Measurements from ENCODE around the gene TMEM52B. TPM values are rescaled to one million over a fixed set of nuclear protein-coding genes. Genes with fewer than 3 reads are reported as not detected.

Gene TMEM52B
- total RNA-seq, 1 donor, result not detected

- TF ChIP-seq, protein P1, sequence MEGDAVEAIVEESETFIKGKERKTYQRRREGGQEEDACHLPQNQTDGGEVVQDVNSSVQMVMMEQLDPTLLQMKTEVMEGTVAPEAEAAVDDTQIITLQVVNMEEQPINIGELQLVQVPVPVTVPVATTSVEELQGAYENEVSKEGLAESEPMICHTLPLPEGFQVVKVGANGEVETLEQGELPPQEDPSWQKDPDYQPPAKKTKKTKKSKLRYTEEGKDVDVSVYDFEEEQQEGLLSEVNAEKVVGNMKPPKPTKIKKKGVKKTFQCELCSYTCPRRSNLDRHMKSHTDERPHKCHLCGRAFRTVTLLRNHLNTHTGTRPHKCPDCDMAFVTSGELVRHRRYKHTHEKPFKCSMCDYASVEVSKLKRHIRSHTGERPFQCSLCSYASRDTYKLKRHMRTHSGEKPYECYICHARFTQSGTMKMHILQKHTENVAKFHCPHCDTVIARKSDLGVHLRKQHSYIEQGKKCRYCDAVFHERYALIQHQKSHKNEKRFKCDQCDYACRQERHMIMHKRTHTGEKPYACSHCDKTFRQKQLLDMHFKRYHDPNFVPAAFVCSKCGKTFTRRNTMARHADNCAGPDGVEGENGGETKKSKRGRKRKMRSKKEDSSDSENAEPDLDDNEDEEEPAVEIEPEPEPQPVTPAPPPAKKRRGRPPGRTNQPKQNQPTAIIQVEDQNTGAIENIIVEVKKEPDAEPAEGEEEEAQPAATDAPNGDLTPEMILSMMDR (IDR thresholded peaks at IDR 0.05; ENCODE audit: extremely low read depth, low read depth, low read length), result no peak
- H4K20me1 ChIP-seq (ENCODE audit: insufficient read depth, low read length), result peaks cover 8% of the 10 kb centered on the region
- no peaks in the 10 kb centered on the region for H3K27me3 ChIP-seq (ENCODE audit: insufficient read depth, low read length)
- H2AFZ ChIP-seq (ENCODE audit: low read length), result no peak overlapping the region
- no peaks in the 10 kb centered on the region for H3K36me3 ChIP-seq (ENCODE audit: insufficient read depth, low read length)
- H3K27ac ChIP-seq (ENCODE audit: low read depth, low read length), result peak overlapping the region; percentile 97
- peaks cover 17% of the 10 kb centered on the region for H3K4me1 ChIP-seq (ENCODE audit: insufficient read depth, low read length)
- H3K9me3 ChIP-seq (ENCODE audit: low read depth, low read length), result no peaks in the 10 kb centered on the region
- H3K79me2 ChIP-seq (ENCODE audit: insufficient read depth, low read length), result peaks cover 23% of the 10 kb centered on the region
- H3K4me2 ChIP-seq (ENCODE audit: insufficient read depth, low read length), result no peak overlapping the region
- no peak overlapping the region for H3K4me3 ChIP-seq (ENCODE audit: insufficient read depth, low read length)
- no peak for DNase-seq (ENCODE audit: insufficient read length, low spot score, missing footprints)
Observed at GRCh38 chr12:10211101-10211939, 32.5 kb downstream of the TMEM52B start.

DNA sequence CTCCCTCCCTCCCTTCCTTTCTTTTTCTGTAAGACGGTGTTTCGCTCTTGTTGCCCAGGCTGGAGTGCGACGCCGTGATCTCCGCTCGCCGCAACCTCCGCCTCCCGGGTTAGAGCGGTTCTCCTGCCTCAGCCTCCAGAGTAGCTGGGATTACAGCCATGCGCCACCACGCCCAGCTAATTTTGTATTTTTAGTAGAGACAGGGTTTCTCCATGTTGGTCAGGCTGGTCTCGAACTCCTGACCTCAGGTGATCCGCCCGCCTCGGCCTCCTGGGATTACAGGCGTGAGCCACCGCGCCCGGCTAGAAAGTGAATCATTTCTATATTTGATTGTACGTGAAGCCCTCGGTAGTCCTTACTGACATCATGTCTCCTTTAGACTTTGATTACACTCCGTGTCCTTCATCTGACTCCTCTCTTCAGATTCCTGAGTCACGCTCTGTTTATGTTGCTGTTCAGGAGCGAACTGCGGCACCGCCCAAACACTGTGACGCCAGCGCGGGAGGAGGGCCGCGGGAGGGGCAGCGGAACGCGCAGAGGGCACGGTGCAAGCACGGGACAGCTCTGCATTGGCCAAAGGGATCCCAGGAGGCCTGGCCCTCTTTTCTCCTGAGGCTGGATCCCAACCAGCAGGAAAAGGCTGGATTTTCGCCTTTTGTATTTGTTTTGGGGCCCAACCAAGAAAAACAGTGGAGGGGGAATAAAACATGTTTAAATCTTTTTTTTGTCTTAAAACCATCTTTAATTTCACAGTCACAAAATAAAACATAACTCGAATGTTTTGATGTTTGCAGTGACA lies 33.3 kb downstream of the TMEM52B start:
- Histone ChIP-seq H3K27me3 (ENCODE audit: insufficient read depth, low read length) (no peaks in the 10 kb centered on the region), H3K36me3 (ENCODE audit: insufficient read depth, low read length) (no peaks in the 10 kb centered on the region), H3K9me3 (ENCODE audit: low read depth, low read length) (no peaks in the 10 kb centered on the region), H2AFZ (ENCODE audit: low read length) (no peak overlapping the region), H3K4me3 (ENCODE audit: insufficient read depth, low read length) (peak overlapping the region; percentile 80), H3K79me2 (ENCODE audit: insufficient read depth, low read length) (peaks cover 23% of the 10 kb centered on the region), H4K20me1 (ENCODE audit: insufficient read depth, low read length) (peaks cover 8% of the 10 kb centered on the region), H3K4me1 (ENCODE audit: insufficient read depth, low read length) (peaks cover 17% of the 10 kb centered on the region), H3K27ac (ENCODE audit: low read depth, low read length) (peak overlapping the region; percentile 97), H3K4me2 (ENCODE audit: insufficient read depth, low read length) (peak overlapping the region; percentile 93)
- TF ChIP-seq, protein P1 (IDR thresholded peaks at IDR 0.05; ENCODE audit: extremely low read depth, low read depth, low read length), result no peak
- peak; percentile 98 for DNase-seq (ENCODE audit: insufficient read length, low spot score, missing footprints)

- Histone ChIP-seq H4K20me1 (ENCODE audit: insufficient read depth, low read length) (peaks cover 8% of the 10 kb centered on the region), H2AFZ (ENCODE audit: low read length) (peak within 1 kb of the TSS; percentile 77), H3K36me3 (ENCODE audit: insufficient read depth, low read length) (no peaks in the 10 kb centered on the region), H3K27me3 (ENCODE audit: insufficient read depth, low read length) (no peaks in the 10 kb centered on the region), H3K4me1 (ENCODE audit: insufficient read depth, low read length) (peaks cover 17% of the 10 kb centered on the region), H3K79me2 (ENCODE audit: insufficient read depth, low read length) (peaks cover 23% of the 10 kb centered on the region), H3K27ac (ENCODE audit: low read depth, low read length) (peak within 1 kb of the TSS; percentile 97), H3K9me3 (ENCODE audit: low read depth, low read length) (no peaks in the 10 kb centered on the region), H3K4me2 (ENCODE audit: insufficient read depth, low read length) (peak within 1 kb of the TSS; percentile 93), H3K4me3 (ENCODE audit: insufficient read depth, low read length) (peak within 1 kb of the TSS; percentile 80)
- TF ChIP-seq, protein P1 (IDR thresholded peaks at IDR 0.05; ENCODE audit: extremely low read depth, low read depth, low read length), result no peak
- DNase-seq (ENCODE audit: insufficient read length, low spot score, missing footprints), result peak; percentile 93
Observed at GRCh38 chr12:10212739-10213131, 33.9 kb downstream of the TMEM52B start, which contains the start of gene GABARAPL1. Gene GABARAPL1, plus strand, starts transcription at chr12:10212877. Its CDS starts 253 bp downstream, at chr12:10213130.
